GM19043 (cell line): ENCODE data around the gene PIGH.
A peak's percentile ranks its signal among the peaks of the same experiment; 100 is the strongest.
"Not testable (repeated sequence)": the region's sequence is repeated elsewhere in the genome, so short reads cannot be mapped to it uniquely, and the experiment has no call there.

Source experiments
- ATAC-seq: cut with Tn5 transposase; IDR thresholded peaks from one replicate; pipeline ENCODE4 v1.9.1; 2021; ENCODE audit warnings: low read depth; ENCODE audit not compliant: unreplicated experiment

Gene PIGH

GRCh38 chr14:67599698-67600561 lies at the start of gene PIGH:
Gene PIGH, minus strand, starts transcription at chr14:67600268. Its CDS starts 65 bp downstream, at chr14:67600203.
- ATAC-seq, result peak; percentile 90

GRCh38 chr14:67646131-67646530 lies 46.1 kb upstream of the PIGH start:
- ATAC-seq, result no peak

GRCh38 chr14:67645414-67645813 lies 45.3 kb upstream of the PIGH start:
- no peak for ATAC-seq

- no peak for ATAC-seq
Observed at GRCh38 chr14:67644428-67644827, 44.4 kb upstream of the PIGH start.

GRCh38 chr14:67643713-67644112 lies 43.6 kb upstream of the PIGH start:
- ATAC-seq, result no peak

- no peak for ATAC-seq
Observed at GRCh38 chr14:67641902-67642749, 42.1 kb upstream of the PIGH start.

- ATAC-seq, result no peak
Observed at GRCh38 chr14:67641480-67641879, 41.4 kb upstream of the PIGH start.

GRCh38 chr14:67638642-67639041 lies 38.6 kb upstream of the PIGH start:
- ATAC-seq, result no peak

- no peak for ATAC-seq
Observed at GRCh38 chr14:67636361-67636919, 36.4 kb upstream of the PIGH start.

- no peak for ATAC-seq
Observed at GRCh38 chr14:67633451-67634147, 33.5 kb upstream of the PIGH start.

- ATAC-seq, result no peak
Observed at GRCh38 chr14:67630938-67631337, 30.9 kb upstream of the PIGH start.

- no peak for ATAC-seq
Observed at GRCh38 chr14:67630186-67630585, 30.1 kb upstream of the PIGH start.

- ATAC-seq, result no peak
Observed at GRCh38 chr14:67627519-67627918, 27.5 kb upstream of the PIGH start.

- ATAC-seq, result not testable (repeated sequence)
Observed at GRCh38 chr14:67626131-67626530, 26.1 kb upstream of the PIGH start.

- no peak for ATAC-seq
Observed at GRCh38 chr14:67623114-67623513, 23.0 kb upstream of the PIGH start.

GRCh38 chr14:67622675-67623074 lies 22.6 kb upstream of the PIGH start:
- ATAC-seq, result no peak

GRCh38 chr14:67620217-67620785 lies 20.2 kb upstream of the PIGH start:
- no peak for ATAC-seq

GRCh38 chr14:67619446-67620216 lies 19.6 kb upstream of the PIGH start, which contains the start of gene ARG2:
Gene ARG2, plus strand, starts transcription at chr14:67619920. Its CDS starts 58 bp downstream, at chr14:67619978.
- ATAC-seq, result peak; percentile 87

- no peak for ATAC-seq
Observed at GRCh38 chr14:67618617-67619063, 18.6 kb upstream of the PIGH start.
